HepG2 (cell line): ENCODE measurements around the gene AFF4. TPM values are rescaled to one million over a fixed set of nuclear protein-coding genes. Genes with fewer than 3 reads are reported as not detected.

Experiments used
- CSRNP2 ChIP-seq: sonication (generic); formaldehyde crosslinking; conservative IDR thresholded peaks from 2 replicates; pipeline ENCODE4 v1.8.0; 2022; ENCODE audit warnings: low read depth, missing genetic modification reagents
- E2F5 ChIP-seq: sonication (generic); formaldehyde crosslinking; conservative IDR thresholded peaks from 2 replicates; pipeline ENCODE4 v1.4.0; 2020; ENCODE audit warnings: missing genetic modification reagents
- ESRRA ChIP-seq: sonication (generic); formaldehyde crosslinking; IDR thresholded peaks from 2 replicates; pipeline ENCODE4 v1.5.1; 2020; ENCODE audit warnings: mild to moderate bottlenecking, low read depth, missing genetic modification reagents
- HBP1 ChIP-seq: IDR thresholded peaks from 2 replicates; pipeline ENCODE4 v1.6.1; 2016; ENCODE audit warnings: low read depth, control low read depth
- NFYC ChIP-seq: IDR thresholded peaks from 2 replicates; pipeline ENCODE4 v1.6.1; 2016; ENCODE audit warnings: missing genetic modification reagents, missing compliant biosample characterization
- RFXAP ChIP-seq: sonication (generic); formaldehyde crosslinking; IDR thresholded peaks from 2 replicates; pipeline ENCODE4 v1.4.0; 2020; ENCODE audit warnings: missing genetic modification reagents, borderline replicate concordance
- SP1 ChIP-seq, 2 experiments: fragments of 450-650 bp in 1 of 2; sonication (generic) in 1 of 2; formaldehyde crosslinking in 1 of 2; IDR thresholded peaks; 2 replicates each; pipeline versions ENCODE4 v1.4.0 to v1.6.1; 2016 to 2020; ENCODE audit warnings: missing genetic modification reagents in 1 of 2
- ZBTB1 ChIP-seq: sonication (generic); formaldehyde crosslinking; IDR thresholded peaks from 2 replicates; pipeline ENCODE4 v1.4.0; 2020; ENCODE audit warnings: missing genetic modification reagents, borderline replicate concordance
- ZBTB4 ChIP-seq: sonication (generic); formaldehyde crosslinking; IDR thresholded peaks from 2 replicates; pipeline ENCODE4 v1.4.0; 2020; ENCODE audit warnings: missing genetic modification reagents, mild to moderate bottlenecking, borderline replicate concordance
- ZBTB49 ChIP-seq: sonication (generic); formaldehyde crosslinking; IDR thresholded peaks from 2 replicates; pipeline ENCODE4 v1.4.0; 2020; ENCODE audit warnings: missing genetic modification reagents, borderline replicate concordance
- ZNF136 ChIP-seq: sonication (generic); formaldehyde crosslinking; IDR thresholded peaks from 2 replicates; pipeline ENCODE4 v1.8.1; 2022; ENCODE audit warnings: low read depth, mild to moderate bottlenecking, moderate library complexity, missing genetic modification reagents
- ZNF563 ChIP-seq: sonication (generic); formaldehyde crosslinking; IDR thresholded peaks from 2 replicates; pipeline ENCODE4 v1.8.0; 2022; ENCODE audit warnings: mild to moderate bottlenecking, moderate library complexity, missing genetic modification reagents
- ZNF570 ChIP-seq: sonication (generic); formaldehyde crosslinking; IDR thresholded peaks from 2 replicates; pipeline ENCODE4 v1.4.0; 2020; ENCODE audit warnings: mild to moderate bottlenecking, missing genetic modification reagents, borderline replicate concordance
- ZNF580 ChIP-seq: IDR thresholded peaks from 2 replicates; pipeline ENCODE4 v1.6.1; 2016; ENCODE audit warnings: low read depth, borderline replicate concordance
- ZNF616 ChIP-seq: sonication (generic); formaldehyde crosslinking; IDR thresholded peaks from 2 replicates; pipeline ENCODE4 v1.5.0; 2020; ENCODE audit warnings: low read depth, mild to moderate bottlenecking, missing genetic modification reagents
- ZNF790 ChIP-seq: sonication (generic); formaldehyde crosslinking; IDR thresholded peaks from 2 replicates; pipeline ENCODE4 v1.8.0; 2022; ENCODE audit warnings: missing genetic modification reagents, mild to moderate bottlenecking, borderline replicate concordance
- polyA plus RNA-seq, 8 experiments: library from polyadenylated mRNA; depleted of rRNA in 3 of 8; stranded (reverse) in 7 of 8; unstranded in 1 of 8; fragments of >200 nt; fragmentation: Illumina TruSeq in 4 of 8; extraction: Trizol in 4 of 8; gene quantifications; 2 replicates each; pipeline versions ENCODE4 v1.2.1 to v1.2.3, GENCODE V29; 2011 to 2016; ENCODE audit warnings: low read depth in 4 of 8, missing spikeins in 1 of 8, mixed read lengths in 1 of 8; ENCODE audit not compliant: insufficient read depth in 1 of 8
- total RNA-seq, 5 experiments: library from RNA; depleted of rRNA; stranded (reverse); fragments of >200 nt; fragmentation: Illumina TruSeq; extraction: Trizol; gene quantifications; 2 replicates each; pipeline ENCODE4 v1.2.3, GENCODE V29; 2016; ENCODE audit warnings: low read depth in 1 of 5

Gene AFF4
- total and polyA plus RNA-seq, 2 of the 13 experiments (the other 11 are each of a cell fraction or from before 2014, with no cell fraction given), result 22.1 to 25.5 TPM

- peak; percentile 21; the same call in 1 of the 2 replicates for TF ChIP-seq NFYC
- no peak for TF ChIP-seq ZBTB1
- peak; percentile 76; the same call in 1 of the 2 replicates for TF ChIP-seq ZNF136 (CRISPR knock-in tag)
- TF ChIP-seq ZNF570 (CRISPR knock-in tag), result no peak
- peak; percentile 36; the same call in 1 of the 2 replicates for TF ChIP-seq ZNF563 (CRISPR knock-in tag)
- TF ChIP-seq CSRNP2 (CRISPR knock-in tag), result no peak
- peak; percentile 63; the same call in 1 of the 2 replicates for TF ChIP-seq ZNF790 (CRISPR knock-in tag)
- TF ChIP-seq ZNF616 (CRISPR knock-in tag), result no peak
- TF ChIP-seq ZNF580, result no peak
- TF ChIP-seq SP1 (IDR thresholded peaks at IDR 0.05), result no peak
- peak; percentile 55; the same call in 1 of the 2 replicates for TF ChIP-seq SP1 (CRISPR knock-in tag; IDR thresholded peaks at IDR 0.05)
- TF ChIP-seq RFXAP, result peak; percentile 95
- peak; percentile 83; the same call in 1 of the 2 replicates for TF ChIP-seq HBP1 (CRISPR knock-in tag)
- TF ChIP-seq ZBTB49 (CRISPR knock-in tag), result no peak
- no peak; the same call in 1 of the 2 replicates for TF ChIP-seq ESRRA
- no peak; the same call in none of the 2 replicates for TF ChIP-seq E2F5 (CRISPR knock-in tag)
- 0 out of 2 replicates have a peak, but pooled peaks have one; percentile 50 for TF ChIP-seq ZBTB4
These were observed 96.9 kb downstream of the AFF4 start, which contains the start of the genes GDF9 and UQCRQ (continued) for GRCh38 chr5:132866342-132867045.
